Choroid plexus epithelial cell (primary cell): ENCODE measurements around the gene CD68.

ENCODE experiments used
- DNase-seq: peaks from one replicate; pipeline ENCODE4 v3.0.0-alpha.2; 2010; ENCODE audit warnings: low read depth
- H3K4me3 ChIP-seq: 2 replicates; pipeline ENCODE4 v1.5.1; 2011; ENCODE audit warnings: low read depth, mild to moderate bottlenecking, control low read depth, low read length, moderate library complexity
- CTCF ChIP-seq: conservative IDR thresholded peaks from 2 replicates; pipeline ENCODE4 v1.5.1; 2011; ENCODE audit warnings: low read depth, mild to moderate bottlenecking, control low read depth, inconsistent platforms, low read length, moderate library complexity

Gene CD68

DNA sequence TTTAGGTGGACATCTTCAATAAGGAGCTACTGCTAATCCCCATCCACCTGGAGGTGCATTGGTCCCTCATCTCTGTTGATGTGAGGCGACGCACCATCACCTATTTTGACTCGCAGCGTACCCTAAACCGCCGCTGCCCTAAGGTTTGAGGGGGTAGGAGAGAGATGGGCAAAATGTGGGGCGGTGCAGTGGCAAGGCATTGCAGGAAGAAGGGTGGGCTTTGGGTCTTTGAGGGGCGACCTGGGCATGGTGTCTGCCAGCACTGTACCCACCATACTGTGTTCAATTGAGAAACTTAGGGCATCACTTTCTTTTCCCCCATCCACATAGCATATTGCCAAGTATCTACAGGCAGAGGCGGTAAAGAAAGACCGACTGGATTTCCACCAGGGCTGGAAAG lies 9.1 kb upstream of the CD68 start:
- no peak for TF ChIP-seq CTCF
- no peak for DNase-seq
- no peak overlapping the region for H3K4me3 ChIP-seq

DNA sequence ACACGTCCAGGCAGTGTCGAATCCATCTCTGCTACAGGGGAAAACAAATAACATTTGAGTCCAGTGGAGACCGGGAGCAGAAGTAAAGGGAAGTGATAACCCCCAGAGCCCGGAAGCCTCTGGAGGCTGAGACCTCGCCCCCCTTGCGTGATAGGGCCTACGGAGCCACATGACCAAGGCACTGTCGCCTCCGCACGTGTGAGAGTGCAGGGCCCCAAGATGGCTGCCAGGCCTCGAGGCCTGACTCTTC lies 7.2 kb upstream of the CD68 start:
- DNase-seq = no peak
- peak overlapping the region; percentile 71 for H3K4me3 ChIP-seq
- no peak for TF ChIP-seq CTCF

DNA sequence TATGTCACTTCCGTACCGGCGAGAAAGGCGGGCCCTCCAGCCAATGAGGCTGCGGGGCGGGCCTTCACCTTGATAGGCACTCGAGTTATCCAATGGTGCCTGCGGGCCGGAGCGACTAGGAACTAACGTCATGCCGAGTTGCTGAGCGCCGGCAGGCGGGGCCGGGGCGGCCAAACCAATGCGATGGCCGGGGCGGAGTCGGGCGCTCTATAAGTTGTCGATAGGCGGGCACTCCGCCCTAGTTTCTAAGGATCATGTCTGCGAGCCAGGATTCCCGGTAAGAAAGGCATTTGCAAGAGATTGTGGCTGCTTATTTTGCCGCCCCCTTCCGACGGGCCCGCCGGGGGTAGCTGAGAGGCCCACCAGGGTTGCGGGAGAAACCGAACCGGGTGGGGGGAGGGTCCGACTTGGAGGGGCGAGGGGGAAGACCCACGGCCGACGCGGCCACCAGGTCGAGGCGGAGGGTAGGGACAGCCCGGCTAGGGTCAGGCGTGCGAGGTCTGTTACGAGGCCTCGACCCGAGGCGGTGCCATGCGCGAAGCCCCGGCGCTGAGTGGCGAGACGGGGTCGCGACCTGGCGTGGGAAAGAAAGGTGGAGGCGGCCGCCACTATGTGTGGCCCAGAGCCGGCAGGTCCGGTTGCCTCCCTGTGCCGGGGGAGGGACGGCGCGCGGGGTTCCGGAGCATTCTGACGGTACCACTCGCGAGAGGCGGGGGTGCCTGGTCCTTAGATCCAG lies 6.7 kb upstream of the CD68 start:
- peak; percentile 15 for TF ChIP-seq CTCF
- H3K4me3 ChIP-seq = peak overlapping the region; percentile 99
- peak; percentile 99 for DNase-seq

- peak; percentile 97 for DNase-seq
- no peak for TF ChIP-seq CTCF
- peak overlapping the region; percentile 99 for H3K4me3 ChIP-seq
Observed at GRCh38 chr17:7573324-7574080, 5.9 kb upstream of the CD68 start.

GRCh38 chr17:7574176-7574953 lies 5.1 kb upstream of the CD68 start:
- DNase-seq = peak; percentile 39
- no peak for TF ChIP-seq CTCF
- H3K4me3 ChIP-seq = peak overlapping the region; percentile 99

GRCh38 chr17:7575481-7575883 lies 4.0 kb upstream of the CD68 start:
- peak overlapping the region; percentile 99 for H3K4me3 ChIP-seq
- DNase-seq = no peak
- TF ChIP-seq CTCF = no peak
